GM19043 (cell line): ENCODE measurements around the gene FBXO42.
"Not testable (repeated sequence)": the region's sequence is repeated elsewhere in the genome, so short reads cannot be mapped to it uniquely, and the experiment has no call there.

Source experiments
- ATAC-seq: cut with Tn5 transposase; IDR thresholded peaks from one replicate; pipeline ENCODE4 v1.9.1; 2021; ENCODE audit warnings: low read depth; ENCODE audit not compliant: unreplicated experiment

FBXO42 gene

GRCh38 chr1:16267690-16268180, 84.5 kb downstream of the FBXO42 start:
- ATAC-seq: no peak

- ATAC-seq: no peak
Observed at GRCh38 chr1:16266411-16267118, 85.7 kb downstream of the FBXO42 start.

- ATAC-seq: no peak
Observed at GRCh38 chr1:16262067-16262466, 90.2 kb downstream of the FBXO42 start.

- no peak for ATAC-seq
Observed at GRCh38 chr1:16260814-16261213, 91.5 kb downstream of the FBXO42 start.

- ATAC-seq: no peak
Observed at GRCh38 chr1:16258591-16259135, 93.6 kb downstream of the FBXO42 start.

- ATAC-seq: no peak
Observed at GRCh38 chr1:16257968-16258367, 94.3 kb downstream of the FBXO42 start.

GRCh38 chr1:16257556-16257955, 94.7 kb downstream of the FBXO42 start:
- ATAC-seq: not testable (repeated sequence)

GRCh38 chr1:16256478-16256877, 95.8 kb downstream of the FBXO42 start:
- ATAC-seq: no peak

- ATAC-seq: no peak
Observed at GRCh38 chr1:16254263-16254928, 97.9 kb downstream of the FBXO42 start.

GRCh38 chr1:16253332-16253922, 98.9 kb downstream of the FBXO42 start:
- no peak for ATAC-seq

- ATAC-seq: no peak
Observed at GRCh38 chr1:16252912-16253311, 99.4 kb downstream of the FBXO42 start.

GRCh38 chr1:16251381-16251780, 100.9 kb downstream of the FBXO42 start:
- ATAC-seq: no peak

- ATAC-seq: no peak
Observed at GRCh38 chr1:16250524-16251251, 101.6 kb downstream of the FBXO42 start.

GRCh38 chr1:16249596-16250241, 102.6 kb downstream of the FBXO42 start:
- ATAC-seq: no peak

- no peak for ATAC-seq
Observed at GRCh38 chr1:16248603-16249516, 103.4 kb downstream of the FBXO42 start.

GRCh38 chr1:16248007-16248436, 104.3 kb downstream of the FBXO42 start:
- no peak for ATAC-seq

- ATAC-seq: no peak
Observed at GRCh38 chr1:16247441-16247840, 104.8 kb downstream of the FBXO42 start.

- no peak for ATAC-seq
Observed at GRCh38 chr1:16246961-16247360, 105.3 kb downstream of the FBXO42 start.

GRCh38 chr1:16246239-16246638, 106.0 kb downstream of the FBXO42 start:
- ATAC-seq: not testable (repeated sequence)
